Measurements from ENCODE around the gene ZYX.

ZYX gene, protein sequence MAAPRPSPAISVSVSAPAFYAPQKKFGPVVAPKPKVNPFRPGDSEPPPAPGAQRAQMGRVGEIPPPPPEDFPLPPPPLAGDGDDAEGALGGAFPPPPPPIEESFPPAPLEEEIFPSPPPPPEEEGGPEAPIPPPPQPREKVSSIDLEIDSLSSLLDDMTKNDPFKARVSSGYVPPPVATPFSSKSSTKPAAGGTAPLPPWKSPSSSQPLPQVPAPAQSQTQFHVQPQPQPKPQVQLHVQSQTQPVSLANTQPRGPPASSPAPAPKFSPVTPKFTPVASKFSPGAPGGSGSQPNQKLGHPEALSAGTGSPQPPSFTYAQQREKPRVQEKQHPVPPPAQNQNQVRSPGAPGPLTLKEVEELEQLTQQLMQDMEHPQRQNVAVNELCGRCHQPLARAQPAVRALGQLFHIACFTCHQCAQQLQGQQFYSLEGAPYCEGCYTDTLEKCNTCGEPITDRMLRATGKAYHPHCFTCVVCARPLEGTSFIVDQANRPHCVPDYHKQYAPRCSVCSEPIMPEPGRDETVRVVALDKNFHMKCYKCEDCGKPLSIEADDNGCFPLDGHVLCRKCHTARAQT

DNA sequence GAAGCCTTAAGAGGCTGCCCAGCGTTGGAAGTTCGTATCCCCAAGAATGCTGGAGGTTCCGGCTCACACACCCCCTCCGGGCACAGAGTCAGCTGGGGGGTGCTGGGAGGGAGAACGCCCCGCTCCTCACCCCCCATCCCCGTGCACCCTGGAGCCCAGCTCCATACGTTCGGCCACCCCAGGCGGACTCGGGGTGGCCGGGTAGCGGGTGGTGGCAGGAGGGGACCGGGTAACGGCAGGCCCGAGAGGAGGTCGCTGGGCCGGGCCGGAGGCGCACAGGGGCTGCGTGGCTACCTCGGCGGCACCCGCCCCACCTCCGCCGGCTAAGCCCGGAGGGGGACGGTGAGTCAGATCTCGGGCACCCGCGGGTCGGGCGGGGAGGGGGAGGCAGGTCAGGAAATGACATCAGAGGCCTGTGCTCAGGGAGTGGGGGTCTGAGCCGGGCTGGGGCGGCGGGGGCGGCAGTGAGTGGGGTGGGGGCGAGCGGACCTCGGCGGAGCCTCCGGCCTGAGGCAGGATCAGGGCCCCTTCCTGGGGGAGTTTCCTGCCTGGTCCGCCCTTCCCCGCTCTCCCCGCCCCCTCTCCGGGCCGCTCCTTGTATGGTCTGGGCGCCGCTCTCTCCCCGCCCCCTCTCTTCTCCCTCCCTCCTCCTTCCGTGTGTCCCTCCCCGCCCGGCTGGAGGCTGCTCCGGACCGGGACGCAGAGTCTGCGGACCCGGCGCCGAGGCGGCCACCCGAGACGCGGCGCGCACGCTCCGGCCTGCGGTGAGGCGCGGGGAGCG, at the start of gene ZYX:
Gene ZYX, plus strand, starts transcription at position 700 of the 781 bp plus-strand sequence. CDS start 227 bp downstream, outside the sequence.
- DNase-seq (ENCODE audit: low spot score): peak; percentile 95

DNA sequence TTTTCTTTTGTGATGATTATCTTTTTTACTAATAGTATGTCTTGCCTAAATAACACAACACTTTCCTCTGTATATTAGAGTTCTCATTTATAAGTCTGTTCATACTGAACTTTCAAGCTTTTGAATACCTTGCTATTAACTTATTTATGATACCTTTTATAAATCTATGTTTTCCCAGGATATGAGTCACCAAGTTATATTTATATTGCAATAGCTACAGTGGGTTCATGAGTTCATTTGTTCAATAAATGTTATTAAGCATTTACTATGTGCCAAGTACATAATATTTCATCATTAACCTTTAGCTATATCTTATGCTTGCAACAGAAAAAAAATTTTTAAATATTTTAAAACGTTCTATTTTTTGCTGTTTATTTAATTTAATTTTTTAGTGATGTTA, 46.9 kb upstream of the ZYX start:
- no peak for DNase-seq (ENCODE audit: low spot score)

DNA sequence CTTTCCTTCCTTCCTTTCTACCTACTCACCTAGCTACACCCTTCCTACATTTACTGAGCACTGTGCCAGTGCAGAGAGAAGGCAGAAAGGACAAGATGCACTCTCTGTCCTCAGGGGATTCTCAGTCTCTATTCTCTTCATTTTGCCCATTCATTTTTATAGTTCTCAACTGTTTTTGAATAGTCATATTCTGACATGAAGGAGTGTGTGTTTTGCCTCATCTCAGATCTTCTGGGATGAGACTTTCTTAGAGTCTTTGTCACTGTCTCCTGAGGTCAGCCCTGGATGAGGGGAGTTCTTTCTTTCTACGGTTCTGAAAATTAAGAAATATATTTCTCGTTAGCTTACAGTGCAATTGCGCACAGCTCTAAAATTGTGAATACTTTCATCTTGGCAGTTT, 43.9 kb upstream of the ZYX start:
- no peak for DNase-seq (ENCODE audit: low spot score)

DNA sequence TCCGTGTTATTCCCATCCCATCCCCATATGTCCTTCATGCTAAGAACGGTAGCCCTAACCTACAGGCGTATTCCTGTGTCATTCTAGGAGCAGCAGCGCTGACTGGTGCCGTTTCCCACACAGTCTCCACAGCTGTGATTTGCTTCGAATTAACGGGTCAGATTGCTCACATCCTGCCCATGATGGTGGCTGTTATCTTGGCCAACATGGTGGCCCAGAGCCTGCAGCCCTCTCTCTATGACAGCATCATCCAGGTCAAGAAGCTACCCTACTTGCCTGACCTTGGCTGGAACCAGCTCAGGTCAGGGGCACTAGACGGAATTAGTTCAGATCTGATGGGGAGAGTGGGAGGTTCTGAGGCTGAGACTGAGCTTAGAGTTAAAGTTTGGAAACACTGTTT, 39.3 kb upstream of the ZYX start:
- no peak for DNase-seq (ENCODE audit: low spot score)

DNA sequence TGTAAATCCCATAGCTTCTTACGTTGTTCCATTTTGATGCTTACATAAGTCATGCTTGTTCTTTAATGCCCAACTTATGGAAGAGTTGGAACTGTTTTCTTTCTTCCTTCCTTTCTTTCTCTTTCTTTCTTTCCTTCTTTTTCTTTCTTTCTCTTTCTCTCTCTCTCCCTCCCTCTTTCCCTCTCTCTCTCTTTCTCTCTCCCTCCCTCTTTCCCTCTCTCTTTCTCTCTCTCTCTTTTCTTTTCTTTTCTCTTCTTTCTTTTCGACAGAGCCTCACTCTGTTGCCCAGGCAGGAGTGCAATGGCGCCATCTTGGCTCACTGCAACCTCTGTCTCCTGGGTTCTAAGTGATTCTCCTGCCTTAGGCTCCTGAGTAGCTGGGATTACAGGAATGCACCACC, 37.5 kb upstream of the ZYX start:
- no peak for DNase-seq (ENCODE audit: low spot score)

DNA sequence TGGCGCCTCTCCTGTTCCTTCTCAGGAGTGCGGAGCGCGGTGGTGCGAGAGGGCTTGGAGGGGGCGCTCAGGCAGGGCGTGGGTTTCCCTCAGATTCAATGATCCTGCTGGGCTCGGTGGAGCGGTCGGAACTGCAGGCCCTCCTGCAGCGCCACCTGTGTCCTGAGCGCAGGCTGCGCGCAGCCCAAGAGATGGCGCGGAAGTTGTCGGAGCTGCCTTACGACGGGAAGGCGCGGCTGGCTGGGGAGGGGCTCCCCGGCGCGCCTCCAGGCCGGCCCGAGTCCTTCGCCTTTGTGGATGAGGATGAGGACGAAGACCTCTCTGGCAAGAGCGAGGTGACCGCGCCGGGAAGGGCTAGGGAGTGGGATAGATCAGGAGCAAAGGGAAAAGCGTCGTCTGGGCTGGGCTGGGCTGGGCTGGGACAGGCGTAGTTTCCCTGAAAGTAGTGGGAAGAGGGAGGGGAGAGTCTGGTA, 35.7 kb upstream of the ZYX start:
- DNase-seq (ENCODE audit: low spot score): peak; percentile 83

DNA sequence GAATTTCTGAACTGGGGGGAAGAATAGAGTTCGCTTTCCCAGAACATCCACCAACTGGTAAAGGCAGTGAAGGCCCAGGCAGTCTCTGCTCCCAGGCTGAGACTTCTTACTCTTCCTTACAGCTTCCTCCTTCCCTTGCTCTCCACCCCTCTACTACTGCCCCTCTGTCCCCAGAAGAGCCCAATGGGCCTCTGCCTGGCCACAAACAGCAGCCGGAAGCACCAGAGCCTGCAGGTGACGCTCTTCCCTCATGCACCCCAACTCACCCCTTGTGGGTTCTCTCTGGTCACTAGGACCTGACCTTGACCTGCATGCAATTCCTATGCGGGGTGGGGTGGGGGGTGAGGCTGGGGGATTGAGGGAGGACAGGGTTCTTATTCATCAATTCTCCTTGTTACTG, 35.1 kb upstream of the ZYX start:
- no peak for DNase-seq (ENCODE audit: low spot score)

DNA sequence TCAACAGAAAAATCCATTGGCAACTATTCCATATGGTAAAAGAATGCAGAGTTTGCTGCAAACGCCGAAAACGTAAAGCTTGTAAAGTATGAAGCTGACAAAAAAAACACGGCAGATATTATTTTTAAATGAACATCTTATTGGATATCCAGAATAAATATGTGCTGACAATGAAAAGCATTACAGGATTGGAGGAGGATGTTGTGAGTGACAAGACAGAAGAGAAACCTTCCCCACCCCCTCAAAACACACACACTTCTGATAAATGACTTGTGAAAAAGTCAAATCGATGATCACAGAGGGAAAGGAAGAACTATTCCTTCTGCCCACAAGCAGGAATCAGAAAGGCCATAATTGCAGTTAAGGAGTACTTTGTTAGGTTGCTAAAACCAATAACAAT, 33.2 kb upstream of the ZYX start:
- no peak for DNase-seq (ENCODE audit: low spot score)

DNA sequence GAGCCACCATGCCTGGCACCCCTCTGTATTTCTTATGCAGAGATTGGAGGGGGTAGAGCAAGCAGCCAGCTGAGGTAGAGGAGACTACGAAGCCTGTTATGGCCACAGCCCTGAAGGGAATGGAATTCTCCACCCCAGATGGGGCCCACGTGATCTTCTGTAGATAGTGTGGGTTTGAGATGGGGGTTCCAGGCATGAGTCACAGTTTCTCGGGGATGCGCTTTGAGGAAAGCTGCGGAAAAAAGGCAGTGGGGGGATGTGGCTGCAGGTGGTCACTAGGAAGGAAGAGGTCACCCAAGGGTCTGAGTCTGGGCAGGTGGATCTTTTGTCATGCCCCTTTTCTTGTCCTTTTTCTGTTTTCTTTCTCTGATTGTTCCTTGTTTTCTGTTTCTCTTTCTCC, 30.1 kb upstream of the ZYX start:
- DNase-seq (ENCODE audit: low spot score): no peak

DNA sequence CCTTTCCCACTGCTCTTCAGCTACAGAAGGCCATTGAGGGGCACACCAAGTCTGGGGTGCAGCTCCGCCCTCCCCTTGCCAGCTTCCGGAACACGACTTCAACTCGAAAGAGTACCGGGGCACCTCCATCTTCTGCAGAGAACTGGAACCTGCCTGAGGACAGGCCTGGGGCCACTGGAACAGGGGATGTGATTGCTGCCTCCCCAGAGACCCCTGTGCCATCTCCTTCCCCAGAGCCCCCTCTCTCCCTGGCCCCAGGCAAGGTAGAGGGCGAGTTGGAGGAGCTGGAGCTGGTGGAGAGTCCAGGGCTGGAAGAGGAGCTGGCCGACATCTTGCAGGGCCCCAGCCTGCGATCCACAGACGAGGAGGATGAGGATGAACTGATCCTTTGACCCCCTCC, 29.6 kb upstream of the ZYX start:
- DNase-seq (ENCODE audit: low spot score): no peak

DNA sequence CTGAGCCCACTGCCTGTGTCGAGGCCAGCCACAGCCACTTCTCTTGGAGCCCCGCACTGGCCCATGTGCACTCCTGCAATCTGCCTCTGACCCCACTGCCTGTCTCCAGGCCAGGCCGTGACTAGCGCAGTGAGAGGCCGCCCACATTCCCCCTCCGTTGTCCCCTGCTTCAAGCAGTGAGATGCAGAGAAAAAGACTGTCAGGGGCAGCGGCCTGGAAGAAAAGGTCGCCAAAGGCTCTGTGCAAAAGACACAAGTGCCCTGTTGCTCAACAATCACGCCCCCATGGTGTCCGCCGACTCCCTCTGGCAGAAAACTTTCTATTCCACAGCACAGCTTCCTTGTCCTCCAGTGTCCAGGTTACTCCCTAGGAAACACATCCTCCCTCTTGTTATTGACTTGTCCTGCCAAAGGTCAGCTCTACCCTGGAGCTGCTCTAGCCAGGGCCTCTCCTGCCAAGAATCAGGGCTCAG, 28.6 kb upstream of the ZYX start:
- DNase-seq (ENCODE audit: low spot score): no peak

DNA sequence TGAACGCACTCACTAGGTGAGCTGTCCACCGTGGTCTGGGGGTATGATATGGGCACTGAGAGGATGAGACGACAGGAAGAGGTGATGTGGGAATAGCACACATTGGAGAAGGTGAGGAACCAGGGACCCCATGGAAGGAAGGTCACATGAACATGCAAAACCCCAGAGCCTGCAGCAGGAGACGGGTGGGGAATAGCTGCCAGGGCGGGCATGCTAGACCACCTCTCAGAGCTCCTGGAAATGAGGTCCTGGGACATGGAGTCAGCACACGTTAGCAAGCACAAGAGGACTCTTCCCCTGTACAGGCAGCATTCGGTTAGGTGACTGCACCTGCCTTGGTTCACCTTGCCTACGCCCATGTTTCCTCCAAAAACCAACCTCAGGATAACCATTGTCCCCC, 26.8 kb upstream of the ZYX start:
- DNase-seq (ENCODE audit: low spot score): no peak

DNA sequence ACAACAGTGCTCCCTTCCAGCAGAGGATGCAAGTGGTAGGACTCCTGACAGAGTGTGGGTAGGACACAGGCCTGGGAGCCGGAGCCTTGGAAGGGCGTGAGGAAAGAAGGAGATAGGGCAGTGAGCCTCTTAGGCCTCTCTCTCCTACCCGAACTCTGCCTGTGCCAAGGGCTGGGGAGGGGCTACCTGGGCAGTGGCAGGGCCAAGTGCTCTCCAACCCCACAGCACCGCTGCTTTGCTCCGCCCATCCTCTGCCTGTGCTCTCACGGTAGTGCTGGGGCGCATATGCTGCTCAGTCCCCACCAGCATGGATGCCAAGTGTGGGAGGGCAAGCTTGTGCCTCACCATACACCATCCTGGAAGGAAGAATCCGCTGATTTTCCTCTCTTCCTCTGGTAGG, 26.2 kb upstream of the ZYX start:
- no peak for DNase-seq (ENCODE audit: low spot score)

DNA sequence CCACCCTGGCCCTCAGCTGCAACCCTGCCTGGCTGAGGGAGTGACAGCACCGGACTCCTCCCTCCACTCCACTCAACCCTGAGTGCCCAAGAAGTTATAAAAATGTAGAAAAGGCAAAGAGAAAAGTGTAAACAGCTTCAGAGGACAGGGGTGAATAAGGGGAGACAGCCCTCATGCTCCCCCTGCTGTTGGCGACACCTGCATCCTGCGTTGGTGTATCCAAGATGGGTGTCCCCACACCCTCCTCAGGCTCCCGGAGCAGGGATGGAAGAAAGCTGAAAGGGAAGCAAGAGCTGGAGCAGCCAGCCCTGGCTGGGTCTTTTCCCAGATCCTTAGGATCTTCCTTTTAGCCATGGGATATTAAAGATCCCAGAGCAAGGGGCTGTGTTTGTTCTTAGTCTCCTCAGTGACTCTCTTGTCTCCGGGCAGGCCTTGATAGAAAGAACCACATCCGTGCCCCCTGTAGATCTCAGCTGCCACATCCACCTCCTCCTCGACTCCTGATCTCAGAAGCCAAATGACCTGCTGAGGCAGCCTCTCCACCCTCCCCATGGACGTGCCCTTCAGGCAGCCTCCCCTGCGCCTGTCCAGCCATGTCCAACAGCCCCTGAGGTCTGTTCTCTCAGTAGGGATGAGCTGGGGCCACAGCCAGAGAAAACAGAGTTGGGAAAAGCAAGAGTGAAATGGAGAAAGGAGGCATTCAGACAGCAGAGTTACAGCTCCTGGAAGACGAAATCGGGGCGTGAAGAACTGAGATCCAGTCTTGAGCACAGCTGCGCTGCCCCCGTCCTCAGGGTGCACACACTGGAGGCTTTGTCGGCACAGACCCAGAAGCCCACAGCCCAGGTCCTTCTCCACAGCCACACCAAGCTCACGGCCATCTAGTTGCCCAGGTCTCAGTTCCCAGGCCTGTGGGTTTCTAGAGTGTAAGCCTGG, 25.4 kb upstream of the ZYX start:
- DNase-seq (ENCODE audit: low spot score): peak; percentile 44

DNA sequence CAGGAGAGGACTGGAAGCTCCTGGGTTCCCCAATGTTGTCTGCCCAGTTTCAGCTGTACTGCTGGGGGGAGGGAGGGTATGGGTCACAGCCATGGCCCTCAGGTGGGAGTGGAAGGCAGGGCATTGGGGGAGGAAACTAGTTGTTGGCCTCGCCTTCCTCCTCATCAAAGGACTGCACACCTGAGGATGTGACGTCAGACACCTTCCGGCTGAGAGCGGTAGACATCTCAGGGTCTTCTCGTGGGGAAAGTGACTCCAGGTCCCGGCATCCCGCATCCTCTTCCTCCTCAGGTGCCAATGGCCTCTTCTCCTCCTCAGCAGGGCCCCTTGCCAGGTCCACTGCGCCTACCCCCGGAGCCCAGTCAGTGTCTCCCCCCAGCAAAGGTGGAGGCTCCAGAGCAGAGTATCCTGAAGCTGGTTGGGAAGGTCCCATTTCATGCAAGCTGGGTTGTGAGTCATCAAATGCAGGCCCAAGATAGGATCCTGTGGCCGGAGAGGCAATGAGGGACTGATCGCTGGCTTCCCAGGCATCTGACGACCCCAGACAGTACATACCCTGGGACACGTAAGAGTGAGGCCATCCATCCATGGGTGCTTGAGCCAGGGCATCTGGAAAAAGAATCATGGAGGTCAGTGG, 24.6 kb upstream of the ZYX start:
- DNase-seq (ENCODE audit: low spot score): no peak

DNA sequence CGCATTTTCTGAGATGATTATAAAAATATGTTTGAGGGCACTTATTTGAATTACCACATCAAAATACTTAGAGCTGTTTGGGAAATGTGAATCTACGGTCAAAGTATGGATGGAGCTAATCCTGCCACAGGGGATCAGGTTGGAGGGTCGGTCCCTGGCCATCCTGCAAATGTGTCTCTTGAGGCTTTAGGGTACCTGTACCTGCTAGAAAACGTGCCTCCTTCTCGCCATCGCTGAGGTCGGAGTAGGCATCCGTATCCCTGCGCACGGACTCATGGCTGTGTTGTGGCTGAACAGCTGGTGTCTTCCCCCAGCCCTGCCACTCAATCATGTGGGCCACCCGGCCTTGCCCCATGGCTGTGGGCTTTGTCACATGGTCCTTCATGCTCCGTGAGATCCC, 22.5 kb upstream of the ZYX start:
- DNase-seq (ENCODE audit: low spot score): no peak

DNA sequence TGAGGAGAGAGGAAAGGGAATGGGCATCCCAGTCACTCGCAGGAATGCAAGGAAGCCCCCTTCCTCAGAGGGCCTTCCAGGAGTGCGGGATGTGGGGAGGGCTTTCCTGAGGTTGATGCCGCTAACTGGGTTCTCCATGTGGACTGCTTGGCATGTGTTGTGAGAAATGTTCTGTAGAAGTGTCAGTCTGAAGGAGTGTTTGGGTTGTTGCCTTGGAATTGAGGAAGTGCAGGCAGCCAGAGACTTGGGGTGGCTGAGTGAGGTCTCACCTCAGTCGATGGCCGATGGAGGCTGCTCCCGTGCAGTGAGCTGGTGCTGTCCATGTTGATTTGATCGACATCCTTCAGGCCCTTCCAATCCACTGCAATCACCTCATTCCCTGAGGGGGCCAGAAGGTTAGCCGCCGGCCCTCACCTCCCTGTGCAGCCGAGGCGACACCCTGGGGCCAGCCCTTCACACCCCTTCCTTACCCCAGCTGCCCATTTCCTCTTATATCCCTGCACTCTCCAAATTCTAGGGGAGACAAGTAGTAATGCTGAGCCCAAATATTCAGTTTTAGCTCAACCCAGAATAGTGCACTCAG, 21.3 kb upstream of the ZYX start:
- no peak for DNase-seq (ENCODE audit: low spot score)

DNA sequence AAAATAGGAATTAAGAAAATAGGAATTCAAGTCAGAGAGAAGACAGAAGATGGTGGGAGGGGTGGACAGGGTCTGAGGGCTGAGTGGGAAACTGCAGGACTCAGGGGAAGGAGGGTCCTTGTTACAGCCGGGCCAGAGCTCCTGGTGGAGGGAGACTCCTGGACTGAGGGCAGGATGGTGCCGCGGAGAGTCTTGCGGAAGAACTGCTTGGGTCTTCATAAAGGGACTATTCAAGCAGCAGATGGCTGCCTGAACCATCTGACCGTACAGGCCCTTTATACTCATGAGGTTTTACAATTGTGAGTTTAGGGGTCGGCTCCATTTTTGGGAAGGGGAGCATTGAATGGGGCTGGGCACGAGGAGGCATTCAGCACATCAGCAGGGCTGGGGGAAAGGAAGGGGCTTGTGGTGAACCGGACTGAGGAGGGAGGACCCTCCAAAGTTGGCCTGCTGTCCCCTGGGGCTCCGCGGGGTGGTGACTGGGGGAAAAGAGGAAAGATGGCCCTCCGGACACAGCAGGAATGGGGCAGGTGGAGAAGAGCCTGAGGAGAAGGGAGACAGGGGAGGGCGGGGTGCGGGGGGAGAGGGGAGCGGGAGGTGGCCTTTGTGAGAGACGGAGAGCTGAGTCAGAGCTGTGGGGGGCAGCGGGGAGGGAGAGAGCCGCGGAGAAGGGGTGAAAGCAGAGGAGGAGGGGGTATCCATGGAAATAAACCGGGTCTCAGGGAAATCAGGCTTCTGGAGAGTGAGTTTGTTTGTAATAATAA, 20.2 kb upstream of the ZYX start:
- peak; percentile 84 for DNase-seq (ENCODE audit: low spot score)

DNA sequence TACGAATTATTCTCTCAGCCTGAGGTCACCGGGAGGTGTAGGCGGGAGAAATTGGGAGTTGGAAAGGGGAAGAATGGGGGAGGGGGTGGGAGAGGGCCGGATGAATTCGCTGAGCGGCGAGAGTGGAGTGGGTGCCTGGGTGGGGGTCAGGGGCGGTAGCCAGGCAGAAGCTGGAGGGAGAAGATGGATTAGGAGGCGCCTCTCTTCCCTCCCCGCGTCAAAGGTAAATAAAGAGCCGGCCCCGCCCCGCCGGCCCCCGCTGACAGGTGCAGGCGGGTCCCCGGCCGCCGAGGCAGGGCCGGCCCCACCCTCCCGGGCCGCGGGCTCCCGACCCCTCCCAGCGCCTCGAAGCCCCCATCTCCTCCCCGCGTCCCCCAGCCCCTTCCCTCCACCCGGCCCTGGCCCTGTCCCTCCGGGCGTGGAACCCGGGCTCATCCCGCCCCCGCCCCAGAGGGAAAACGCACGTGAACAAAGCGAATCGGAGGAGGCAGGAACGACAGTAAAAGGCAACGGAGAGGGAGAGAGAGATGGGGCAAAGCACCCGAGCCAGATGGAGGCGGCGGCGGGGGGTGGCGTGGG, 19.5 kb upstream of the ZYX start:
- DNase-seq (ENCODE audit: low spot score): peak; percentile 75

Measured in iPS-NIHi11 (cell line).